ENCODE measurements around the gene ARHGEF11.

DNA sequence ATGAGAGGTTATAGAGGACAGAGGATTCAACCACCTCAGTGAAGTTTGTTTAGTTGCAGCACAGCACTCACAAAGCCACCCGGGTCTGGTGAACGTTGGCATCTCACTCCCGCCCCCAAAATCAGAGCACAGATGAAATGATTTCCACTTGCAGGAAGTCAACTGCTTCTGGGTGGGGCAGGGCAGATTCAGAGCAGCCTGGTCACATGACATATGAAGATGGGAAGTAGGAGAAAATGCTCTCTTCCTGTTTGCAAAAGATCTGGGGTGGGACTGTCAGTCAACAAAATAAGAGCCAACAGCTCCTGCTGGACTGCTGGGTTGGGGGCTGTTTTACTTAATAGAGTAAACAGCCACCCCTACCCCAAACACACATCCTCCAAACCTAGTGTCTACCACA lies 81.9 kb downstream of the ARHGEF11 start:
- no peak for TF ChIP-seq ARNT (IDR thresholded peaks at IDR 0.05)
- no peak for TF ChIP-seq FOXM1 (IDR thresholded peaks at IDR 0.05; ENCODE audit: borderline replicate concordance)
- no peak for TF ChIP-seq FOXA1 (IDR thresholded peaks at IDR 0.05)
- TF ChIP-seq NFRKB (IDR thresholded peaks at IDR 0.05): no peak
- no peak for TF ChIP-seq ZNF384 (IDR thresholded peaks at IDR 0.05)
- no peak for TF ChIP-seq PKNOX1 (IDR thresholded peaks at IDR 0.05)
- TF ChIP-seq SUZ12 (IDR thresholded peaks at IDR 0.05): no peak
- no peak for TF ChIP-seq ELF4 (IDR thresholded peaks at IDR 0.05)
- TF ChIP-seq LEF1 (IDR thresholded peaks at IDR 0.05; ENCODE audit: borderline replicate concordance): no peak
- no peak for TF ChIP-seq CTBP1 (IDR thresholded peaks at IDR 0.05; ENCODE audit: borderline replicate concordance)
